Activated T-cell treated with anti-CD3 and anti-CD28 coated beads, Interleukin-2, amount 50 U/mL, for 72 hours (primary cell): ENCODE measurements around the gene SPATA3. TPM values are rescaled to one million over a fixed set of nuclear protein-coding genes. Genes with fewer than 3 reads are reported as not detected.
A peak's percentile ranks its signal among the peaks of the same experiment; 100 is the strongest.
"Not testable (repeated sequence)": the region's sequence is repeated elsewhere in the genome, so short reads cannot be mapped to it uniquely, and the experiment has no call there.

Source experiments
- ATAC-seq, 2 donors: fragments of 150-1000 bp; cut with Tn5 transposase; replicated peaks in 1 of 2; 2 replicates each; pipeline ENCODE4 v1.10.0; 2021; ENCODE audit warnings: moderate library complexity in 2 of 2, mild to moderate bottlenecking in 1 of 2
- DNase-seq, 2 donors: peaks; one replicate each; pipeline ENCODE4 v3.0.0; 2021 to 2022; ENCODE audit warnings: mixed read lengths in 1 of 2
- H3K27ac Mint-ChIP-seq: one replicate; pipeline ENCODE4 v1.8.0; 2022; ENCODE audit warnings: mild to moderate bottlenecking, moderate library complexity, mixed read lengths
- H3K27me3 Mint-ChIP-seq: one replicate; pipeline ENCODE4 v1.8.0; 2022; ENCODE audit warnings: low read depth, mixed read lengths
- H3K36me3 Mint-ChIP-seq, 2 donors: one replicate each; pipeline ENCODE4 v1.8.0; 2022; ENCODE audit warnings: mixed read lengths in 2 of 2, mild to moderate bottlenecking in 1 of 2; ENCODE audit not compliant: insufficient read depth in 2 of 2
- H3K4me1 Mint-ChIP-seq: one replicate; pipeline ENCODE4 v1.8.0; 2022; ENCODE audit warnings: low read depth, mixed read lengths
- H3K4me3 Mint-ChIP-seq, 2 donors: one replicate each; pipeline ENCODE4 v1.8.0; 2022; ENCODE audit warnings: mild to moderate bottlenecking in 2 of 2, mixed read lengths in 2 of 2, moderate library complexity in 2 of 2
- H3K9me3 Mint-ChIP-seq, 2 donors: one replicate each; pipeline ENCODE4 v1.8.0; 2022; ENCODE audit warnings: mixed read lengths in 2 of 2
- total RNA-seq, 2 donors: library from RNA; stranded (reverse); gene quantifications; one replicate each; pipeline ENCODE4 v1.2.3, GENCODE V29; 2022

Gene SPATA3
- total RNA-seq, 2 donors from 2014 or later: 1.9 to 2.3 TPM

GRCh38 chr2:230956827-230957755 is 38.8 kb upstream of the SPATA3 start:
- ATAC-seq (peak; percentile 87 to 91), DNase-seq (peak; percentile 63 to 73)
- Mint-ChIP-seq H3K9me3 (peaks cover 0 to 2% of the 10 kb centered on the region in 2 donors), H3K27me3 (peaks cover 76% of the 10 kb centered on the region), H3K27ac (peak overlapping the region; percentile 95), H3K4me1 (peaks cover 73% of the 10 kb centered on the region), H3K36me3 (peaks cover 4 to 16% of the 10 kb centered on the region in 2 donors), H3K4me3 (peak overlapping the region; percentile 94 to 98)

GRCh38 chr2:230957756-230958391 is 38.0 kb upstream of the SPATA3 start:
- Mint-ChIP-seq H3K27me3 (peaks cover 81% of the 10 kb centered on the region), H3K9me3 (peaks cover 0 to 2% of the 10 kb centered on the region in 2 donors), H3K27ac (peak overlapping the region; percentile 95), H3K36me3 (peaks cover 1 to 13% of the 10 kb centered on the region in 2 donors), H3K4me1 (peaks cover 76% of the 10 kb centered on the region), H3K4me3 (peak overlapping the region; percentile 94 to 98)
- DNase-seq (no peak), ATAC-seq (peak; percentile 28 to 44)

GRCh38 chr2:230958820-230959756 is 36.8 kb upstream of the SPATA3 start:
- peaks cover 70% of the 10 kb centered on the region for H3K4me1 Mint-ChIP-seq
- peaks cover 1 to 12% of the 10 kb centered on the region in 2 donors for H3K36me3 Mint-ChIP-seq
- H3K4me3 Mint-ChIP-seq: peak overlapping the region; percentile 94 to 98
- no peak for ATAC-seq
- peaks cover 0 to 2% of the 10 kb centered on the region in 2 donors for H3K9me3 Mint-ChIP-seq
- no peak for DNase-seq
- H3K27me3 Mint-ChIP-seq: peaks cover 85% of the 10 kb centered on the region
- H3K27ac Mint-ChIP-seq: peak overlapping the region; percentile 75

- Mint-ChIP-seq H3K9me3 (peaks cover 0 to 2% of the 10 kb centered on the region in 2 donors), H3K4me1 (peaks cover 61% of the 10 kb centered on the region), H3K27ac (no peak overlapping the region), H3K4me3 (no peak overlapping the region), H3K27me3 (peaks cover 75% of the 10 kb centered on the region), H3K36me3 (peaks cover 1 to 12% of the 10 kb centered on the region in 2 donors)
- no peak for ATAC-seq
- DNase-seq: no peak
Measured at GRCh38 chr2:230960026-230960425, 35.9 kb upstream of the SPATA3 start.

GRCh38 chr2:230961091-230961491 is 34.8 kb upstream of the SPATA3 start:
- no peak overlapping the region for H3K27ac Mint-ChIP-seq
- no peak overlapping the region for H3K4me3 Mint-ChIP-seq
- H3K4me1 Mint-ChIP-seq: peaks cover 52% of the 10 kb centered on the region
- DNase-seq (no peak), ATAC-seq (no peak)
- peaks cover 0 to 2% of the 10 kb centered on the region in 2 donors for H3K9me3 Mint-ChIP-seq
- H3K36me3 Mint-ChIP-seq: peaks cover 1 to 12% of the 10 kb centered on the region in 2 donors
- peaks cover 69% of the 10 kb centered on the region for H3K27me3 Mint-ChIP-seq

GRCh38 chr2:230964136-230964730 is 31.7 kb upstream of the SPATA3 start:
- Mint-ChIP-seq H3K27me3 (peaks cover 47% of the 10 kb centered on the region), H3K27ac (no peak overlapping the region), H3K4me3 (no peak overlapping the region), H3K9me3 (peaks cover 0 to 2% of the 10 kb centered on the region in 2 donors), H3K36me3 (peaks cover 3 to 6% of the 10 kb centered on the region in 2 donors), H3K4me1 (peaks cover 38% of the 10 kb centered on the region)
- DNase-seq (no peak), ATAC-seq (no peak)

GRCh38 chr2:230967113-230967512 is 28.8 kb upstream of the SPATA3 start:
- peaks cover 18% of the 10 kb centered on the region for H3K27me3 Mint-ChIP-seq
- H3K4me3 Mint-ChIP-seq: no peak overlapping the region
- no peak for DNase-seq
- ATAC-seq: no peak
- no peak overlapping the region for H3K27ac Mint-ChIP-seq
- H3K9me3 Mint-ChIP-seq: no peaks in the 10 kb centered on the region
- peaks cover 37% of the 10 kb centered on the region for H3K4me1 Mint-ChIP-seq
- peaks cover 3 to 4% of the 10 kb centered on the region in 2 donors for H3K36me3 Mint-ChIP-seq

- H3K27ac Mint-ChIP-seq, DNase-seq, H3K27me3 Mint-ChIP-seq, H3K9me3 Mint-ChIP-seq, H3K36me3 Mint-ChIP-seq, ATAC-seq: not testable (repeated sequence)
- Mint-ChIP-seq H3K4me1 (peaks cover 41% of the 10 kb centered on the region), H3K4me3 (peak overlapping the region in 1 of 2 donors; percentile 9)
Measured at GRCh38 chr2:230968314-230968713, 27.6 kb upstream of the SPATA3 start.

GRCh38 chr2:230968921-230969658 is 26.8 kb upstream of the SPATA3 start:
- no peak for DNase-seq
- Mint-ChIP-seq H3K9me3 (no peaks in the 10 kb centered on the region), H3K27me3 (no peaks in the 10 kb centered on the region), H3K27ac (no peak overlapping the region), H3K36me3 (peaks cover 0 to 1% of the 10 kb centered on the region in 2 donors), H3K4me1 (peaks cover 46% of the 10 kb centered on the region), H3K4me3 (peak overlapping the region; percentile 31 to 63)
- ATAC-seq: peak in 1 of 2 donors; percentile 20

- ATAC-seq: no peak
- peaks cover 52% of the 10 kb centered on the region for H3K4me1 Mint-ChIP-seq
- H3K27me3 Mint-ChIP-seq: no peaks in the 10 kb centered on the region
- H3K4me3 Mint-ChIP-seq: peak overlapping the region; percentile 31 to 63
- no peak for DNase-seq
- H3K36me3 Mint-ChIP-seq: peaks cover 0 to 2% of the 10 kb centered on the region in 2 donors
- peaks cover 0 to under 1% of the 10 kb centered on the region in 2 donors for H3K9me3 Mint-ChIP-seq
- no peak overlapping the region for H3K27ac Mint-ChIP-seq
Measured at GRCh38 chr2:230969659-230970015, 26.3 kb upstream of the SPATA3 start.

- peaks cover 0 to 2% of the 10 kb centered on the region in 2 donors for H3K9me3 Mint-ChIP-seq
- H3K4me1 Mint-ChIP-seq: peaks cover 76% of the 10 kb centered on the region
- DNase-seq: no peak
- H3K27me3 Mint-ChIP-seq: peaks cover 14% of the 10 kb centered on the region
- no peak for ATAC-seq
- no peak overlapping the region for H3K4me3 Mint-ChIP-seq
- no peak overlapping the region for H3K27ac Mint-ChIP-seq
- H3K36me3 Mint-ChIP-seq: peaks cover 1 to 3% of the 10 kb centered on the region in 2 donors
Measured at GRCh38 chr2:230972046-230972445, 23.9 kb upstream of the SPATA3 start.
